Measurements from ENCODE around the gene NLRP6. TPM values are rescaled to one million over a fixed set of nuclear protein-coding genes. Genes with fewer than 3 reads are reported as not detected.

Gene NLRP6
- total RNA-seq, 1 experiment from 2014 or later, result not detected

DNA sequence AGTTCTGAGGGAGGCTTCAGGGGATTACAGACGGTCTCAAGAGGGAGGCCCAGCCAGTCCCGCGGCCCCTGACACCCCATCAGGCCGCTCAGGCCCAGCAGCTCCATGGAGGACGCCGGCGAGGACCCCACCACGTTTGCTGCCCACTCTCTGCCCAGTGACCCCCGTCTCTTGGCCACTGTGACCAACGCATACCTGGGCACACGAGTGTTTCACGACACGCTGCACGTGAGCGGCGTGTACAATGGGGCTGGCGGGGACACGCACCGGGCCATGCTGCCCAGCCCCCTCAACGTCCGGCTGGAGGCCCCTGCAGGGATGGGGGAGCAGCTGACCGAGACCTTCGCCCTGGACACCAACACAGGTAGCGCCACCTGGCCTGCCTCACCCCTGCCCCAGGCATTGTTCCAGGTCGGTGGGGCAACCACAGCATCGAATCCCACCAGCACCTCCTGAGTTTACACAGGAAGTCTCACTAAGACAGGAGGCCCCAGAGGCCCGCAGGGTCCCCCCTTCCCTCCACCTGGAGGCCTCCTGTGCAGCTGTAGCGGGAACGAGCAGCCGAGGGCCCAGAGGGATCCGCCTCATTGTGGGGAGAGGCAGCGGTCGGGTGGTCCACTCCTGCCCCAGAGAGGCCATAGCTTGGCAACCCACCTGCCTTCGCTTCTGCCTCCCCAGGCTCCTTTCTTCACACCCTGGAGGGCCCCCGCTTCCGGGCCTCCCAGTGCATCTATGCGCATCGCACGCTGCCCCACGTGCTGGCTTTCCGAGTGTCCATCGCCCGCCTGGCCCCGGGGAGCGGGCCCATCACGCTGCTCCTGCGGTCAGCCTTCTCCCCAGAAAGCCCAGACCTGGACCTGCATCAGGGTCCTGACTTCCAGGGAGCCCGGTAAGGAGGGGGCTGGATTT lies 11.8 kb downstream of the NLRP6 start:
- DNase-seq (ENCODE audit: low spot score), result no peak
- in situ Hi-C loops (cut with HindIII; ENCODE audit: low sequenced_read_pairs), result no loop called here

- in situ Hi-C loops (cut with HindIII; ENCODE audit: low sequenced_read_pairs), result no loop called here
- no peak for DNase-seq (ENCODE audit: low spot score)
These were observed 12.5 kb downstream of the NLRP6 start for GRCh38 chr11:290621-291231.

- in situ Hi-C loops (cut with HindIII; ENCODE audit: low sequenced_read_pairs), result no loop called here
- no peak for DNase-seq (ENCODE audit: low spot score)
These were observed 13.3 kb downstream of the NLRP6 start for GRCh38 chr11:291281-292210.

DNA sequence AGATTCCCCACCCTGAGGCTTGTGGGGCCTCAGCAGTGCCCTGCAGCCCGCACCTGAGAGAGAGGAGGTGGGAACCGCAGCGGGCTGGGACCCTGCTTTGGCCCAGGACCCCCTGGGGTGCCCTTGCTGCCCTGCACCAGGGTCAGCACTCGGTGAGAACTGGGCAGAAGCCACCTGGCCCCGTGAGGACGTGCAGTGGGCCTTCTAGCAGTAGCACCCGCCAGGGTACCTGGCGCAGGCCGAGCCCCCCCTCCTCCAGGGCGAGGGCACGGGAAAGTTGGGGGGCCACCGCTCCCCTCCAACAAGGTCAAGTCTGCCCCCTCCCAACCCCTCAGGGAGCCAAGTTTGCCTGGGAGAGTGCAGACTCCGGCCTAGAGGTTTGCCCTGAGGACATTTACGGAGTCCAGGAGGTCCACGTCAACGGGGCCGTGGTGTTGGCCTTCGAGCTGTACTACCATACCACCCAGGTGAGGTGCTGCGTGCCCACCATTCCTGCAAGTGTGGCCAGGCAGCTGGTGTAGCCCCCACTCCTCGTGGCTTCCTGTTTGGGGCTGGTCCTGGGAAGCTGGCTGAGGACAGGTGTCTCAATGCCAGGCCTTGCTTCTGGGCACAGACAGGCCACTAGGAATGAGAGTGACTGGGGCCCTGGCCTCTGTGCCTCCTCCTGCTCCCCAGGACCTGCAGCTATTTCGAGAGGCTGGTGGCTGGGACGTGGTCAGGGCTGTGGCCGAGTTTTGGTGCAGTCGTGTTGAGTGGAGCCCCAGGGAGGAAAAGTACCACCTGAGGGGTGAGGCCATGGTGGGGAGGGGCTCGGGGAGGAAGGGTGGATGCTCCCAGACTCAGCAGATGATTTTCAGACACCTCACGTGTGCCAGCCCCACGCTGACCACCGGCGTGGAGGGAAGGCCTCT lies 14.3 kb downstream of the NLRP6 start:
- in situ Hi-C loops (cut with HindIII; ENCODE audit: low sequenced_read_pairs), result no loop called here
- DNase-seq (ENCODE audit: low spot score), result no peak

- in situ Hi-C loops (cut with HindIII; ENCODE audit: low sequenced_read_pairs), result no loop called here
- DNase-seq (ENCODE audit: low spot score), result no peak
These were observed 15.2 kb downstream of the NLRP6 start for GRCh38 chr11:293271-293851.

DNA sequence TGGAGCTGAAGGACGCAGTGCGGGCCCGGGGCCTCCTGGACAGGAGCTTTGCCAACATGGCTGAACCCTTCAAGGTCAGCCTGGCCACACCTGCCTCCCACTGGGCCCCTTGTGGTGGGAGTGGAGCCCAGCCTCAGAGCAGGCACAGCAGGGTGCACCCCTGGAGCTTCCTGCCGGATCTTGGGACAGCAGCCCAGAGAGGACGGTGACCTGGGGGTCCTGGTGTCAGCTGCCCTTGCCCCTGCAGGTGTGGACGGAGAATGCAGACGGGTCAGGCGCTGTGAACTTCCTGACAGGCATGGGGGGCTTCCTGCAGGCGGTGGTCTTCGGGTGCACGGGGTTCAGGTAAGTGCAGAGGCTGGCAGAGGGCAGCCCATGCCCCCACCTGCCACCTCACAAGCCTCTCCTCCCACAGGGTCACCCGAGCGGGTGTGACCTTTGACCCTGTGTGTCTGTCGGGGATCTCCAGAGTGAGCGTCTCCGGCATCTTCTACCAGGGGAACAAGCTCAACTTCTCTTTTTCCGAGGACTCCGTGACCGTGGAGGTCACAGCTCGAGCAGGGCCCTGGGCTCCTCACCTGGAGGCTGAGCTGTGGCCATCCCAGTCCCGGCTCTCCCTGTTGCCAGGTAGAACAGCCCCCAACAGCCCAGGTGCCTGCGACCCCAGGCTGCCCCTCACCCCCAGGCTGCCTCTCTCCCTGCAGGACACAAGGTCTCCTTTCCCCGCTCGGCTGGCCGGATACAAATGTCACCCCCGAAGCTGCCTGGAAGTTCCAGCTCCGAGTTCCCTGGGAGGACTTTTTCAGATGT lies 15.8 kb downstream of the NLRP6 start:
- in situ Hi-C loops (cut with HindIII; ENCODE audit: low sequenced_read_pairs), result no loop called here
- DNase-seq (ENCODE audit: low spot score), result no peak

- DNase-seq (ENCODE audit: low spot score), result no peak
- in situ Hi-C loops (cut with HindIII; ENCODE audit: low sequenced_read_pairs), result no loop called here
These were observed 16.6 kb downstream of the NLRP6 start for GRCh38 chr11:294780-295179.

DNA sequence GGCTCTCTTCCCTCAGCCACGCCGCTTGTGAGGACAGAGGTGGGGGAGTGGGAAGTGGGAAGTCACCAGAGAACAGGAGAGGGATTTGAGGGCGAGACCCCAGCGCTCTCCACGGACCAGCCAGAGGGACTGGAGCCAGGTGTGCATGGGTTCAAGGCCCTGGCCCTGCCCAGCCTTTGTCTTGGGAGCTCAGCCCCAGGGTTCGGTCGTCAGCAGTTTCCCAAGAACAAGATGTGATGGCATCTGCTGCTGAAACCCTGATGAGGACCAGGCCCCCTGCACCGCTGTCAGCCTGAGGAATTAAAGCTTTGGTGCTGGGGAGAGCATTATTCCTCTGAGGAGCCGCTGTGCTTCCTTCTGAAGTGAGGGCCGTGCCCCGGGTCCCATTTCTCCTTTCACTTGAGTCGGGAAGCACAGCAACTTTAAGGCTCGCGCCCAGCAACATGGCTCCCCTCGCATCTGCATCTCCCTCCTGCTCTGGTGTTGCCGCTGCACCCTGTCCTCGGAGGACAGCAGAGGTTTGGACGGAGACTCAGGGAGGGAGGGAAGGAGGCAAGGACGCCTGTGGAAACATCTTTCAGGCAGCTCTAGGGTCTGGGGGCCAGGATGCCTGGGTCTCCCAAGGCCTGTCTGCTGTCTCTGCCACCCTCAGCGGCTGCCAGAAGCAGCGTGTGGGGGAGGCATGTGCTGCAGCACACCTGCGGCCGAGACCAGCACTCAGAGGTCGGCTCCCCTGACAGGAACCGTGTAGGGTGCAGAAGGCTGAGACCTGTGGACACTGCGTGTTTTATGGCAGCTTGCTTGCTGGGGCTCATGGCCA lies 17.4 kb downstream of the NLRP6 start:
- no peak for DNase-seq (ENCODE audit: low spot score)
- in situ Hi-C loops (cut with HindIII; ENCODE audit: low sequenced_read_pairs), result no loop called here

GRCh38 chr11:296171-297050 lies 18.2 kb downstream of the NLRP6 start:
- in situ Hi-C loops (cut with HindIII; ENCODE audit: low sequenced_read_pairs), result no loop called here
- DNase-seq (ENCODE audit: low spot score), result no peak

GRCh38 chr11:297051-297585 lies 18.9 kb downstream of the NLRP6 start:
- no peak for DNase-seq (ENCODE audit: low spot score)
- in situ Hi-C loops (cut with HindIII; ENCODE audit: low sequenced_read_pairs), result no loop called here

- in situ Hi-C loops (cut with HindIII; ENCODE audit: low sequenced_read_pairs), result no loop called here
- no peak for DNase-seq (ENCODE audit: low spot score)
These were observed 19.6 kb downstream of the NLRP6 start for GRCh38 chr11:297586-298405.

GRCh38 chr11:298406-299065 lies 20.3 kb downstream of the NLRP6 start:
- no peak for DNase-seq (ENCODE audit: low spot score)
- in situ Hi-C loops (cut with HindIII; ENCODE audit: low sequenced_read_pairs), result no loop called here

DNA sequence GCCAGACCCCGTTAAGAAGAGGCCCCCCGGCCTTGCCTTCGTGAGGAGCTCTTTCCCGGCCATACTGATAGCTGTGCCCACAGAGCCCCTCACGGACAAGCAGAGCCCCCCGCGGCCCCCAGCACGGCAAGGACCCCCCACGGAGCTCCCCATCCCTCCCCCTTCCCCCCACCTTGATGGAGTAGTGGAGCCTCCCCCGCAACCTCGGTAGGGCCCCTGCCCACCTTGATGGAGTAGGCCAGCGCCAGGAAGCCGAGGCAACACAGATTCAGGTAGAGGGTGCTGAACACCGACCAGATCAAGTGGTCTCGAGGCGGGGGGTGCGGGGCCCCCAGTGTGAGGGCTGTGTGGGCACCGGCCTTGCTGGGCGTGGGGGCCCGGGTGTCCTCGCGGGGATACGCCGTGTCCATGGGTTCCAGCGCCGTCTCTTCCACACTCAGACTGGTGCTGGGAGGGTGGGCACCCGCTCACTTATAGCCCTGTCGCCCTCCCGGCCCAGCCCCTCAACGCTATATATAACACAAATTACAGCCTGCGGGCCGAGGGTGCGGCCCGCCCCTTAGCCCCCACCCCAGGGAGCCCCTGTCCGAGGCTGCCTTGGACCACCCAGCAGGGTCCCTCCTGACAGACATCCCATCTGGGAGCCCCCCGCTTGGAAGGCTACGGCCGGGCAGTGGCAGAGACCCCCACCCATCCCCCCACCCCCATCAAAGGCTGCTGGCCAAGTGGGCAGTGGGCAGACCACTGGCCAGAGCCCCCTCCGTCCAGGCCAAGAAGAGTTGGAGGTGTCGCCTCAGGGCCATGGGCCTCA lies 21.1 kb downstream of the NLRP6 start, which contains the start of gene IFITM5:
IFITM5 (minus strand) TSS at position 446 of the 811 bp plus-strand sequence; CDS start at position 410, 36 bp downstream.
- no peak for DNase-seq (ENCODE audit: low spot score)
- in situ Hi-C loops (cut with HindIII; ENCODE audit: low sequenced_read_pairs), result no loop called here

All from G401 (cell line).